Measurements from ENCODE around the gene CP.

GRCh38 chr3:149258298-149258697 lies 36.7 kb upstream of the CP start:
- TF ChIP-seq, protein P1, sequence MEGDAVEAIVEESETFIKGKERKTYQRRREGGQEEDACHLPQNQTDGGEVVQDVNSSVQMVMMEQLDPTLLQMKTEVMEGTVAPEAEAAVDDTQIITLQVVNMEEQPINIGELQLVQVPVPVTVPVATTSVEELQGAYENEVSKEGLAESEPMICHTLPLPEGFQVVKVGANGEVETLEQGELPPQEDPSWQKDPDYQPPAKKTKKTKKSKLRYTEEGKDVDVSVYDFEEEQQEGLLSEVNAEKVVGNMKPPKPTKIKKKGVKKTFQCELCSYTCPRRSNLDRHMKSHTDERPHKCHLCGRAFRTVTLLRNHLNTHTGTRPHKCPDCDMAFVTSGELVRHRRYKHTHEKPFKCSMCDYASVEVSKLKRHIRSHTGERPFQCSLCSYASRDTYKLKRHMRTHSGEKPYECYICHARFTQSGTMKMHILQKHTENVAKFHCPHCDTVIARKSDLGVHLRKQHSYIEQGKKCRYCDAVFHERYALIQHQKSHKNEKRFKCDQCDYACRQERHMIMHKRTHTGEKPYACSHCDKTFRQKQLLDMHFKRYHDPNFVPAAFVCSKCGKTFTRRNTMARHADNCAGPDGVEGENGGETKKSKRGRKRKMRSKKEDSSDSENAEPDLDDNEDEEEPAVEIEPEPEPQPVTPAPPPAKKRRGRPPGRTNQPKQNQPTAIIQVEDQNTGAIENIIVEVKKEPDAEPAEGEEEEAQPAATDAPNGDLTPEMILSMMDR (IDR thresholded peaks at IDR 0.05), result no peak
- TF ChIP-seq EP300 (IDR thresholded peaks at IDR 0.05), result no peak
